AG10803 (cell line): ENCODE data around the gene BCL11B.

Experiments used
- DNase-seq: peaks from one replicate; pipeline ENCODE4 v3.0.0; 2010; ENCODE audit warnings: low read depth
- H3K4me3 ChIP-seq: 2 replicates; pipeline ENCODE4 v1.5.1; 2011; ENCODE audit warnings: mild to moderate bottlenecking, low read length, control low read depth
- CTCF ChIP-seq: conservative IDR thresholded peaks from 2 replicates; pipeline ENCODE4 v1.5.1; 2011; ENCODE audit warnings: mild to moderate bottlenecking, low read length, control low read depth, inconsistent platforms

Gene BCL11B

GRCh38 chr14:99137913-99138571 is 134.0 kb downstream of the BCL11B start:
- no peak for TF ChIP-seq CTCF
- DNase-seq: no peak

GRCh38 chr14:99137001-99137700 is 134.8 kb downstream of the BCL11B start:
- DNase-seq: no peak
- H3K4me3 ChIP-seq: no peak overlapping the region
- no peak for TF ChIP-seq CTCF

More at GRCh38 chr14:99137913-99138571, 134.0 kb downstream of the BCL11B start:
- no peak overlapping the region for H3K4me3 ChIP-seq

GRCh38 chr14:99136401-99136800 is 135.6 kb downstream of the BCL11B start:
- no peak overlapping the region for H3K4me3 ChIP-seq
- no peak for DNase-seq
- TF ChIP-seq CTCF: no peak

GRCh38 chr14:99136047-99136400 is 136.0 kb downstream of the BCL11B start:
- no peak overlapping the region for H3K4me3 ChIP-seq
- no peak for TF ChIP-seq CTCF
- DNase-seq: no peak

- H3K4me3 ChIP-seq: no peak overlapping the region
- no peak for DNase-seq
- no peak for TF ChIP-seq CTCF
Observed at GRCh38 chr14:99134516-99135046, 137.4 kb downstream of the BCL11B start.

- no peak for DNase-seq
- TF ChIP-seq CTCF: no peak
- H3K4me3 ChIP-seq: no peak overlapping the region
Observed at GRCh38 chr14:99133636-99134515, 138.1 kb downstream of the BCL11B start.
